PC-3 (cell line): ENCODE results near the gene NHS.

Experiments used
- CTCF ChIP-seq: fragments of 300-600 bp; sonication (generic); conservative IDR thresholded peaks from 2 replicates; pipeline ENCODE4 v1.5.1; 2017; ENCODE audit warnings: antibody characterized with exemption, low read depth, mild to moderate bottlenecking, low read length
- EZH2 ChIP-seq: fragments of 300-600 bp; sonication (generic); IDR thresholded peaks from one replicate; pipeline ENCODE4 v1.6.1; 2017; ENCODE audit warnings: antibody characterized with exemption, mild to moderate bottlenecking, low read length; ENCODE audit not compliant: unreplicated experiment

GRCh38 chrX:17669458-17669857 is 294.5 kb downstream of the NHS start:
- TF ChIP-seq CTCF (no peak; the same call in 1 of the 2 replicates), EZH2 (no peak)
